ENCODE data around the gene NRP1. TPM values are rescaled to one million over a fixed set of nuclear protein-coding genes. Genes with fewer than 3 reads are reported as not detected.

Gene NRP1
- total RNA-seq, 1 experiment from 2014 or later: 18.1 TPM

DNA sequence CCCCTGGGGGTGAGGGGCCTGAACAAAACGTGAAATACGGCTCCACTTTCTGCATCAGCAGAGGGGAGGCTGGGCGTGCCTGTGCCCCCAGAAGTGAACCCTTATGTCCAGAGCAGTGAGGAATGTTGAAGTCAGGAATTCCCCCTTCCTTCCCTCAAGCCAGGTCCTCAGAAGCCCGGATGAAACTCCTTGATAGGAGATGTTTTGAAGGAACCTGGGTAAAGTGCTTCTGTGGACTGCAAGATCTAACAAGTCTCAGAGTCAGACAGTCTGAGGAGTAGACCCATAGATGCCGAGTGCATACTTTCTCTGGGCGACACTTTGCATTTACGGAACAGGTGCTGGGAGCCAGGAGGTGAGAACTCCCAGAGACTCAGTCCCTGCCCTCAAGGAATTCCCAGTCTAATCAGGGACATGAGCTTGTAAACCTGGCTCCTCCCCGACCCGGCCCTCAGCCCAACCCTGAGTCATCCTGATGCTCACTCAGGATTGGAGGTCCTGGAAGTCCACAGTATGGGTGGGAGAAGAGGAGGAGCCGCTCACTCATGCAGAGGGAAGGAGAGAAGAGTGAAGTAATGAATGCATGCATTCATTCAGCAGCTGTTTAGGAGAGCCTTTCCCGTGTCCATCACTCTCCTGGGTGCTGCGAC, 197.0 kb downstream of the NRP1 start:
- peak; percentile 59 for DNase-seq (ENCODE audit: low read depth)

DNA sequence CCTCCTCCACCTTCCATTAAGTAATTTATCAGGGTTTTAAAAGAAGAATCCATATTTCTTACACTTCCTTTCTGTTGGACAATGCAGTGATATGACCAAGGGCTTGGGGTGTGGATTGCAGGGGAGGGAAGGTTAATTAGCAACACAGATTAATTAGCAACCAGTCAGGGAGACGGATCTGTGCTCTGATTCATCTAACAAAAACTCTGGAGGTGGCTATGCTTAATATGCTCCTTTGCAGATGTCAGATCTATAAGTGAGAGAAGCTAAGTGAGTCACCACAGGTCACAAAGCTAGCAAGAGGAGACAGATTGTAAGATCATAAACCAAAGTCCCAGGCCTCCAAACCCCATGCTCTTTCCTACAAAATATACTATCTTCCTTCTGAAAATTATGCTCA, 197.7 kb downstream of the NRP1 start:
- peak; percentile 92 for DNase-seq (ENCODE audit: low read depth)
- in situ Hi-C loops (cut with HindIII; ENCODE audit: low pct_unique_long_range_greater_than_20kb, low sequenced_read_pairs): no loop called here

More for the DNA sequence above, 197.0 kb downstream of the NRP1 start:
- in situ Hi-C loops (cut with HindIII; ENCODE audit: low pct_unique_long_range_greater_than_20kb, low sequenced_read_pairs): no loop called here

DNA sequence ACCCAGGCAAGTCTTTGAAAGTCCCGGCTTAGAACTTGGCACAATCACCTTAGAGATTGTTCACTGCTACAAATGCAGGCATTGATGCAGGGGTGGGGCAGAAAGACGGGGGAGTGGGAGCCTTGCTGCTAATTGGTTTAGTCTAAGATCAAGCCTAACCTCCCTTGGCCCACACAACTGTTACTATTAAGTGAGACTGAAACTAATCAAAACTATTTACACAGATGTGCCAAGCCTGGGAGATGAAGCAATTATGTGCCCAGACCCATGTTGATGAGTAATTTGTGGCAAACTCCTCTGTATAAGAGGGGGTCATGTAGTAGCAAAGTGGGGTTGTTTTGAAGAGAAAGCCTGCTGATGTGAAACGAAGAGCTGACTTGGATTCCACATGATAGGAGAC, 198.2 kb downstream of the NRP1 start:
- peak; percentile 81 for DNase-seq (ENCODE audit: low read depth)
- in situ Hi-C loops (cut with HindIII; ENCODE audit: low pct_unique_long_range_greater_than_20kb, low sequenced_read_pairs): no loop called here

DNA sequence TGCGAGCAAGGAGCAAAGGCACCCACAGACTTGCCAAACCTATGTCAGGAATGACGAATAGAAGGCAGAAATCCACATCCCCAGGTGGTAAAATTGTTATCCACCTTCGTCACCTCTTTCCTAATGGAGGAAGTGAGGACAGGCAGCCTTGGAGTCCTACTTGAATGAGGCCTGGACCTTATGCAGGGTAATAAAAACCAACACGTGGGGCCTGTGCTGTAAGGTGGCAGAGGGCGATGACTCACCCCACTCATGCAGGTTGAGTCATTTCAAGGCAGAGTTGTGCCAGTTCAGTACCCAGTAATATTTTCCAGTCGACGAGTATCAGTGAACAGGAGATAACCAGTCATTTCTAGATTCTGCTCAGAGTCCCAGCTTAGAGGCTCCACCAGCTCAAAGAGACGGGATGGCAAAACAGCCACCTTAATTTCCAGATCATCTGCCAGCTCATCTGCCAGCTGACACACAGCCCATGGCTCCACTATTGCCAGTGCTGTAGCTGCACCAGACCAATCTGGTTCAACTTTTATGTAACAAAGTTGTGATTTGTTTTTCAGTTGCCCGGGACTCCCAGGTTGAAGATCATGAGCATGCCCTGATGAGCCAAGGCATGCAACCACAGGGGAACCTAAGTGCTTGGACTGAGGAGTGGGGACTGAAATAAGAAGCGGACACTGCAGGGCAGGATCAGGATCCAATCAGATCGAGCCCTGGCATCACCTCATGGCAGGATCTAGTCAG, 200.3 kb downstream of the NRP1 start:
- DNase-seq (ENCODE audit: low read depth): peak; percentile 100
- in situ Hi-C loops (cut with HindIII; ENCODE audit: low pct_unique_long_range_greater_than_20kb, low sequenced_read_pairs): no loop called here

DNA sequence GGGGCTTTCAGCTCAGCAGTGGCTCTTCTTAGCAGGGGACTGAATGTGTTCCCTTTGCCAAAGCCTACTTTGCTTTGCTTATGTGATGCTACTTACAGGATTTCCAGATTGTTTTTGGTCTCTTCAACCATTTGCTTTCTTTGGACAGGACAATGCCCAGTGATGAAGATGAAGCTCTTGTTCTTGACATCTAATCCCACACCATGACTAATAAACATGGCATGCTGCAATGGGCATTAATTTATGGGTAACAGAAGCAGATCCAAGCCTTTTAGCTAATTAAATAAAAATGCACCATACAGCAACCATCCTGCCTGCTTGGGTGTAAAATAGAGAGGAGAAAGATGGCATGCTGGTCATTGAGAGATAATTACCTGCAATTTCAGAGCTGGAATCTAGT, 200.9 kb downstream of the NRP1 start:
- DNase-seq (ENCODE audit: low read depth): no peak
- in situ Hi-C loops (cut with HindIII; ENCODE audit: low pct_unique_long_range_greater_than_20kb, low sequenced_read_pairs): no loop called here

DNA sequence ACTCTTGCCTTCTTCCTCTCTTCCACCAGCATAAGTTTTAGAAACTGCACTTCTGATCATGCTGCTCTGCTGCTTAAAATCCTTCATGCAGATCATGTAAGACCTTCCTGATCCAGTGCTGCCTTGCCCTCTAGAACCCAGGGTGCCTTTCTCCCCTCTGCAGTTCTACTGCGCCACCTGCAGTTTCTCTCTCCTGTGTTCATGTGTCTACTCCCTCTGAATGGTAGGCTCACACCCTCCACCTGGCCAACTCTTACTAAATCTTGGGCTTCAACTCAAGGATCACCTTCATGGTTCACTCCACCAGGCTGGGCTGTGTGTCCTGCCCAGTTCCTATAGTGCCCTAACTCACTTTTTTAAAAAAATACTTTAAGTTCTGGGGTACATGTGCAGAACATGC, 201.8 kb downstream of the NRP1 start:
- in situ Hi-C loops (cut with HindIII; ENCODE audit: low pct_unique_long_range_greater_than_20kb, low sequenced_read_pairs): no loop called here
- no peak for DNase-seq (ENCODE audit: low read depth)

DNA sequence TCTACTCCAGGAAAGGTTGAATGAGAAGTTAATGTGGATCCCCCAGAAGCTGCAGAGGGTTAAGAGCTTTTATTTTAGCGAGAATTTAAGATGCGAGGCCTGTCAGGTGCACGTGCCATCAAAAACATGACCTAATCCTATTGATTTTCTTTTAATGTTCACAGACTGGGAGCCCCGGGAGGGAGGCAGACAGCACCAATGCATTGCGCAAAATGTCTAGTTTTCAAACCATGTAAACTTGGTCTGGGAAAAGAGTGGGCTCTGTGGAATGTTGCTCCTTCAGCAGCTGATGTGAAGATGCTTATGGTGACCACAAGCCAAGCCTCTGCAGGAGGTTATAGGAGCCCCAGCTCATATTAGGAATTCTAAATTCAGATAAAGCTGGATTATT, 204.5 kb downstream of the NRP1 start:
- in situ Hi-C loops (cut with HindIII; ENCODE audit: low pct_unique_long_range_greater_than_20kb, low sequenced_read_pairs): no loop called here
- no peak for DNase-seq (ENCODE audit: low read depth)

DNA sequence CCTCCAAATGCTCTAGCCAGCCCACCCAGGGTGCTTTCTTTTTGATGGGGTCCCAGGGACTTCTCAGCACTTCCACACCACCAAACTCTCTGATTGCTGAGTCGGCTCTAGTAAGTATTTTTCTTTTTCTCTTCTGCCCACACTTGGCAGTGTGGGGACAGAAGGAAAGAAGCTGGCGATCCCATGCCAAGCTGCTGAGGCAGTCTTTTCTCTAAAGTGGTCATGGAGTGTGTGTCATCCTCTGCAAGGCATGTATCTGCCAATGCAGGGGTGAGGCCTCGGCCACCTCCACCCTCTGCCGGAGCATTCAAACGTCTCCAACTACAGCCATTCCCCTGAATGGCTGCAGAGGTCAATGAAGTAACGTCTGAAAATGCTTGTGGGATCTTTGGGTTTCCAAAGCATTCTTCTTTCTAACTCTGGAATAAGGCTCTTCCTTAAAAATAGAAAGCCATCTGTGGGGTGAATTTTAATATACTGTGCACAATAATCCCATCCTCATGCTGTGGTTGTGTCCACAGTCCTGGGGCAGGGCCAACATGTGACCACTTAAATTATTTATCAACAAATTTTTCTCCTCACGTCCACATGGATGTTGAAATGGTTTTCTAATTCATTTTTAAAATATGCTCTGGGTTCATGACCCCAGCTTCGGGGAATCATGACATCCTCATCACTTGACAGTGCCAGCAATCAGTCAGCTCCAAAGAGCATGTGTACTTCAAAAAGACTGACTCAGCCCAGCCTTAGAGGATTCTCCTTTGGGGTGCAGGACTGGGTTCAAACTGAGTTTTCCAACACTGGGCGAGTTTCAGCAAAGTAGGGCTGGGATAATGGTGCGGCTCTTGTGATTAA, 205.1 kb downstream of the NRP1 start:
- DNase-seq (ENCODE audit: low read depth): no peak
- in situ Hi-C loops (cut with HindIII; ENCODE audit: low pct_unique_long_range_greater_than_20kb, low sequenced_read_pairs): no loop called here

DNA sequence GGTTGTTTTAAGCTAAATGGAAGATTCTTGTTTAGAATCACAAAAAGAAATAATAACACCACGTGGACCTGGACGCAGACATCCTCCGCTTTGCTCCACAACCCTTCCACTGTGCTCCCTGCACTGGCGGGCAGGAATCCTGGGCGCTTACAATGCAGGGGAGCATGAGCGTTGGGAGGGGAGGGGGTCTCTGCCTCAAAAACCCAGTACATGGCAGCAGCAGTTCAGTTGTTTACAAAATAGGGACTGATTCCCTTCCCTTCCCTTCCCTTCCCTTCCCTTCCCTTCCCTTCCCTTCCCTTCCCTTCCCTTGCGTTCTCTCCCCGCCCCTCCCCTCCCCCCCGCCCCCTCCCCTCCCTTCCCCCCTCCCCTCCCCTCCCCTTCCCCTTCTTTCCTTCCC, 206.8 kb downstream of the NRP1 start:
- no peak for DNase-seq (ENCODE audit: low read depth)
- in situ Hi-C loops (cut with HindIII; ENCODE audit: low pct_unique_long_range_greater_than_20kb, low sequenced_read_pairs): no loop called here

All from Caki2 (cell line).